GM21825 (cell line): ENCODE measurements around the gene STK35.

ENCODE experiments used
- ATAC-seq: cut with Tn5 transposase; IDR thresholded peaks from one replicate; pipeline ENCODE4 v1.9.1; 2021; ENCODE audit warnings: mild to moderate bottlenecking, moderate library complexity; ENCODE audit not compliant: unreplicated experiment

Gene STK35

GRCh38 chr20:2101057-2101864, at the start of gene STK35:
Gene STK35, plus strand, starts transcription at chr20:2101827. Its CDS starts 55 bp downstream, at chr20:2101882.
- peak; percentile 35 for ATAC-seq

- ATAC-seq = no peak
Observed at GRCh38 chr20:2051946-2052345, 49.7 kb upstream of the STK35 start.

GRCh38 chr20:2052741-2053140, 48.9 kb upstream of the STK35 start:
- no peak for ATAC-seq

GRCh38 chr20:2053615-2054014, 48.0 kb upstream of the STK35 start:
- no peak for ATAC-seq

- no peak for ATAC-seq
Observed at GRCh38 chr20:2054911-2055310, 46.7 kb upstream of the STK35 start.

- ATAC-seq = no peak
Observed at GRCh38 chr20:2059411-2059810, 42.2 kb upstream of the STK35 start.

- no peak for ATAC-seq
Observed at GRCh38 chr20:2065099-2065498, 36.5 kb upstream of the STK35 start.

- no peak for ATAC-seq
Observed at GRCh38 chr20:2066461-2067122, 35.0 kb upstream of the STK35 start.

- no peak for ATAC-seq
Observed at GRCh38 chr20:2080532-2081224, 20.9 kb upstream of the STK35 start.

GRCh38 chr20:2084703-2085102, 16.9 kb upstream of the STK35 start:
- ATAC-seq = no peak

- no peak for ATAC-seq
Observed at GRCh38 chr20:2086177-2086979, 15.2 kb upstream of the STK35 start.

GRCh38 chr20:2086980-2087377, 14.6 kb upstream of the STK35 start:
- ATAC-seq = no peak

GRCh38 chr20:2088891-2089290, 12.7 kb upstream of the STK35 start:
- ATAC-seq = no peak

- no peak for ATAC-seq
Observed at GRCh38 chr20:2089447-2089846, 12.2 kb upstream of the STK35 start.

- ATAC-seq = no peak
Observed at GRCh38 chr20:2093159-2093781, 8.4 kb upstream of the STK35 start.

GRCh38 chr20:2093883-2094282, 7.7 kb upstream of the STK35 start:
- no peak for ATAC-seq

- peak; percentile 72 for ATAC-seq
Observed at GRCh38 chr20:2101865-2102584, 398 bp downstream of the STK35 start.

- ATAC-seq = peak; percentile 52
Observed at GRCh38 chr20:2102585-2103460, 1.2 kb downstream of the STK35 start.
